GM19468 (cell line): Measurements from ENCODE around the gene PRSS38.
"Not testable (repeated sequence)": the region's sequence is repeated elsewhere in the genome, so short reads cannot be mapped to it uniquely, and the experiment has no call there.

Source experiments
- ATAC-seq: cut with Tn5 transposase; IDR thresholded peaks from one replicate; pipeline ENCODE4 v1.9.1; 2021; ENCODE audit warnings: mild to moderate bottlenecking, moderate library complexity, moderate number of reproducible peaks; ENCODE audit not compliant: unreplicated experiment; ENCODE audit errors: extremely low read depth

Gene PRSS38

GRCh38 chr1:227828786-227829185 is 13.3 kb downstream of the PRSS38 start:
- no peak for ATAC-seq

GRCh38 chr1:227838181-227838580 is 22.7 kb downstream of the PRSS38 start:
- ATAC-seq = no peak

- ATAC-seq = no peak
Observed at GRCh38 chr1:227841096-227841495, 25.6 kb downstream of the PRSS38 start.

GRCh38 chr1:227844320-227845146 is 29.1 kb downstream of the PRSS38 start:
- no peak for ATAC-seq

- no peak for ATAC-seq
Observed at GRCh38 chr1:227845147-227845458, 29.6 kb downstream of the PRSS38 start.

GRCh38 chr1:227845519-227845918 is 30.0 kb downstream of the PRSS38 start:
- no peak for ATAC-seq

- no peak for ATAC-seq
Observed at GRCh38 chr1:227846265-227846858, 30.9 kb downstream of the PRSS38 start.

GRCh38 chr1:227847046-227847445 is 31.6 kb downstream of the PRSS38 start:
- not testable (repeated sequence) for ATAC-seq

GRCh38 chr1:227848430-227848932 is 33.0 kb downstream of the PRSS38 start:
- no peak for ATAC-seq

GRCh38 chr1:227849251-227849650 is 33.8 kb downstream of the PRSS38 start:
- ATAC-seq = no peak

GRCh38 chr1:227854189-227854588 is 38.7 kb downstream of the PRSS38 start:
- ATAC-seq = no peak

- no peak for ATAC-seq
Observed at GRCh38 chr1:227855687-227856086, 40.2 kb downstream of the PRSS38 start.

- no peak for ATAC-seq
Observed at GRCh38 chr1:227856147-227856858, 40.8 kb downstream of the PRSS38 start.

GRCh38 chr1:227864882-227865281 is 49.4 kb downstream of the PRSS38 start:
- ATAC-seq = no peak

GRCh38 chr1:227869279-227869842 is 53.9 kb downstream of the PRSS38 start:
- ATAC-seq = no peak

GRCh38 chr1:227869851-227870305 is 54.4 kb downstream of the PRSS38 start:
- no peak for ATAC-seq

GRCh38 chr1:227870366-227870765 is 54.9 kb downstream of the PRSS38 start:
- ATAC-seq = no peak

- ATAC-seq = not testable (repeated sequence)
Observed at GRCh38 chr1:227871892-227872291, 56.4 kb downstream of the PRSS38 start.

GRCh38 chr1:227877810-227878209 is 62.3 kb downstream of the PRSS38 start:
- ATAC-seq = not testable (repeated sequence)

GRCh38 chr1:227880342-227880924 is 65.0 kb downstream of the PRSS38 start:
- ATAC-seq = no peak
